SK-N-SH (cell line): ENCODE data around the gene GRB10.

ENCODE experiments used
- MXI1 ChIP-seq: IDR thresholded peaks from 2 replicates; pipeline ENCODE4 v1.6.1; 2012; ENCODE audit warnings: mild to moderate bottlenecking, low read depth, low read length, improper control_type of control experiment
- NRF1 ChIP-seq: IDR thresholded peaks from 2 replicates; pipeline ENCODE4 v1.6.1; 2012; ENCODE audit warnings: low read depth, mild to moderate bottlenecking, low read length
- RAD21 ChIP-seq: IDR thresholded peaks from 2 replicates; pipeline ENCODE4 v1.6.1; 2012; ENCODE audit warnings: mild to moderate bottlenecking, low read length
- TAF1 ChIP-seq: IDR thresholded peaks from 2 replicates; pipeline ENCODE4 v1.6.1; 2012; ENCODE audit warnings: low read depth, mild to moderate bottlenecking, low read length, moderate library complexity, borderline replicate concordance
- TF ChIP-seq, protein P1 (sequence below): fragments of 200-600 bp; sonication (generic); IDR thresholded peaks from 2 replicates; pipeline ENCODE4 v1.6.1; 2017; ENCODE audit warnings: antibody characterized with exemption, mild to moderate bottlenecking, moderate library complexity
- TF ChIP-seq, protein P2 (sequence below): IDR thresholded peaks from 2 replicates; pipeline ENCODE4 v1.6.1; 2012; ENCODE audit warnings: mild to moderate bottlenecking, low read depth, low read length, moderate library complexity

GRCh38 chr7:50711271-50712175 lies 71.2 kb downstream of the GRB10 start:
- TF ChIP-seq, protein P1, sequence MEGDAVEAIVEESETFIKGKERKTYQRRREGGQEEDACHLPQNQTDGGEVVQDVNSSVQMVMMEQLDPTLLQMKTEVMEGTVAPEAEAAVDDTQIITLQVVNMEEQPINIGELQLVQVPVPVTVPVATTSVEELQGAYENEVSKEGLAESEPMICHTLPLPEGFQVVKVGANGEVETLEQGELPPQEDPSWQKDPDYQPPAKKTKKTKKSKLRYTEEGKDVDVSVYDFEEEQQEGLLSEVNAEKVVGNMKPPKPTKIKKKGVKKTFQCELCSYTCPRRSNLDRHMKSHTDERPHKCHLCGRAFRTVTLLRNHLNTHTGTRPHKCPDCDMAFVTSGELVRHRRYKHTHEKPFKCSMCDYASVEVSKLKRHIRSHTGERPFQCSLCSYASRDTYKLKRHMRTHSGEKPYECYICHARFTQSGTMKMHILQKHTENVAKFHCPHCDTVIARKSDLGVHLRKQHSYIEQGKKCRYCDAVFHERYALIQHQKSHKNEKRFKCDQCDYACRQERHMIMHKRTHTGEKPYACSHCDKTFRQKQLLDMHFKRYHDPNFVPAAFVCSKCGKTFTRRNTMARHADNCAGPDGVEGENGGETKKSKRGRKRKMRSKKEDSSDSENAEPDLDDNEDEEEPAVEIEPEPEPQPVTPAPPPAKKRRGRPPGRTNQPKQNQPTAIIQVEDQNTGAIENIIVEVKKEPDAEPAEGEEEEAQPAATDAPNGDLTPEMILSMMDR = no peak
- TF ChIP-seq MXI1 = no peak
- no peak for TF ChIP-seq NRF1
- TF ChIP-seq RAD21 = no peak
- no peak for TF ChIP-seq TAF1
- TF ChIP-seq, protein P2, sequence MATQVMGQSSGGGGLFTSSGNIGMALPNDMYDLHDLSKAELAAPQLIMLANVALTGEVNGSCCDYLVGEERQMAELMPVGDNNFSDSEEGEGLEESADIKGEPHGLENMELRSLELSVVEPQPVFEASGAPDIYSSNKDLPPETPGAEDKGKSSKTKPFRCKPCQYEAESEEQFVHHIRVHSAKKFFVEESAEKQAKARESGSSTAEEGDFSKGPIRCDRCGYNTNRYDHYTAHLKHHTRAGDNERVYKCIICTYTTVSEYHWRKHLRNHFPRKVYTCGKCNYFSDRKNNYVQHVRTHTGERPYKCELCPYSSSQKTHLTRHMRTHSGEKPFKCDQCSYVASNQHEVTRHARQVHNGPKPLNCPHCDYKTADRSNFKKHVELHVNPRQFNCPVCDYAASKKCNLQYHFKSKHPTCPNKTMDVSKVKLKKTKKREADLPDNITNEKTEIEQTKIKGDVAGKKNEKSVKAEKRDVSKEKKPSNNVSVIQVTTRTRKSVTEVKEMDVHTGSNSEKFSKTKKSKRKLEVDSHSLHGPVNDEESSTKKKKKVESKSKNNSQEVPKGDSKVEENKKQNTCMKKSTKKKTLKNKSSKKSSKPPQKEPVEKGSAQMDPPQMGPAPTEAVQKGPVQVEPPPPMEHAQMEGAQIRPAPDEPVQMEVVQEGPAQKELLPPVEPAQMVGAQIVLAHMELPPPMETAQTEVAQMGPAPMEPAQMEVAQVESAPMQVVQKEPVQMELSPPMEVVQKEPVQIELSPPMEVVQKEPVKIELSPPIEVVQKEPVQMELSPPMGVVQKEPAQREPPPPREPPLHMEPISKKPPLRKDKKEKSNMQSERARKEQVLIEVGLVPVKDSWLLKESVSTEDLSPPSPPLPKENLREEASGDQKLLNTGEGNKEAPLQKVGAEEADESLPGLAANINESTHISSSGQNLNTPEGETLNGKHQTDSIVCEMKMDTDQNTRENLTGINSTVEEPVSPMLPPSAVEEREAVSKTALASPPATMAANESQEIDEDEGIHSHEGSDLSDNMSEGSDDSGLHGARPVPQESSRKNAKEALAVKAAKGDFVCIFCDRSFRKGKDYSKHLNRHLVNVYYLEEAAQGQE = no peak
